ENCODE data around the gene C16orf86.

C16orf86 gene

DNA sequence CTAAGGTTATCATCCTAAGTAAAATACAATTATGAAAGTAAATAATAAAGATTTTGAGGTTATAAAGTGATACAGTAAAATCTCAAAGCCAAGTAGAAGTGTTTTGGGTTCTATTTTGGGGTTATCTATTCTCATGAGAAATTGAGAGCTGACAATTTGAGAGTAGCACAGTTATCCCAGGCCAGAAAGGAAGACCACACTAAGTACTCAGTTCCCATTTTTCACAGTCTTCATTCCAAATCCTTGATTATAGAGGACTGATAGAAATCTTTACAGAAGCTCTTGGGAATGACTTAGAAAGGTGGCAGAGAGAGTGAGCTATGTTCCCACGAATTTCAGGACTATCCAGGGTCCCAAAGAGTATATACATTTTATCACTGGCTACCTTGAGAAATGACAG, 47.9 kb downstream of the C16orf86 start:
- Histone ChIP-seq H3K9me2 (replicated peaks; ENCODE audit: insufficient read depth, low read length) (no peaks in the 10 kb centered on the region), H3K27me3 (ENCODE audit: low read length) (no peaks in the 10 kb centered on the region), H3K36me3 (ENCODE audit: low read length) (no peaks in the 10 kb centered on the region), H4K20me1 (ENCODE audit: low read depth, low read length) (no peaks in the 10 kb centered on the region; the same call in 1 of the 2 replicates), H2AFZ (ENCODE audit: low read depth, low read length, severe bottlenecking) (no peak overlapping the region), H3K9me3 (ENCODE audit: insufficient read depth, low read length) (no peaks in the 10 kb centered on the region), H3K79me2 (ENCODE audit: insufficient read depth, low read length) (peaks cover 87% of the 10 kb centered on the region), H3K4me2 (ENCODE audit: low read depth, low read length, poor library complexity, severe bottlenecking) (no peak overlapping the region), H3K27ac (ENCODE audit: low read depth, low read length) (no peak overlapping the region), H3K4me3 (ENCODE audit: insufficient read depth, low read length, poor library complexity, severe bottlenecking) (no peak overlapping the region), H3K9ac (ENCODE audit: low read length) (no peak overlapping the region), H3F3A (ENCODE audit: insufficient read depth) (no peaks in the 10 kb centered on the region)
- TF ChIP-seq CTCF (IDR thresholded peaks at IDR 0.05; ENCODE audit: insufficient read depth, low read length, poor library complexity, severe bottlenecking) = no peak
- no peak for TF ChIP-seq EZH2phosphoT487 (conservative IDR thresholded peaks at IDR 0.05; ENCODE audit: low read length)

DNA sequence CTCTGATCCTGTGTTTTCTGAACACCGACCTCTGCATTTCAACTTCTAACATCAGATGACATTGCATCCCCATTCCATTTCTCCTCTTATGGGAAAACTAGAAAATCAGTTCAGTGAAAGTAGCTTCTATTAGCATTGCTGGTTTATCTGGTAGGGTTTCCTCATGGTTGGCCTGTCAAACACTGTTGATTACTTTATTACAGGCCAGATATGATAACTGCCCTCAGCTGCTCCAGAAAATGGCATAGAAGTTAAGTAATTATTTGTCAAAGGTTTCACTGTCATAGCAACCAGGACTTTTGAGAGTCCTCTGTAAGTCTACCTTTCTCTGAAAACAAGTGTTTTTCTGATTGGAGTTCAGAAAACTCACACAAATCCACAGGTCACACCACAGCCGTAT, 49.5 kb downstream of the C16orf86 start:
- H3K27ac ChIP-seq (ENCODE audit: low read depth, low read length) = no peak overlapping the region
- no peak overlapping the region for H2AFZ ChIP-seq (ENCODE audit: low read depth, low read length, severe bottlenecking)
- no peaks in the 10 kb centered on the region for H3K36me3 ChIP-seq (ENCODE audit: low read length)
- no peaks in the 10 kb centered on the region for H3K27me3 ChIP-seq (ENCODE audit: low read length)
- no peaks in the 10 kb centered on the region; the same call in 1 of the 2 replicates for H4K20me1 ChIP-seq (ENCODE audit: low read depth, low read length)
- no peak for TF ChIP-seq CTCF (IDR thresholded peaks at IDR 0.05; ENCODE audit: insufficient read depth, low read length, poor library complexity, severe bottlenecking)
- no peak for TF ChIP-seq EZH2phosphoT487 (conservative IDR thresholded peaks at IDR 0.05; ENCODE audit: low read length)
- no peaks in the 10 kb centered on the region for H3K9me3 ChIP-seq (ENCODE audit: insufficient read depth, low read length)
- no peak overlapping the region for H3K4me2 ChIP-seq (ENCODE audit: low read depth, low read length, poor library complexity, severe bottlenecking)
- no peak overlapping the region for H3K4me3 ChIP-seq (ENCODE audit: insufficient read depth, low read length, poor library complexity, severe bottlenecking)
- H3K9ac ChIP-seq (ENCODE audit: low read length) = no peak overlapping the region
- H3F3A ChIP-seq (ENCODE audit: insufficient read depth) = no peaks in the 10 kb centered on the region
- peaks cover 72% of the 10 kb centered on the region for H3K79me2 ChIP-seq (ENCODE audit: insufficient read depth, low read length)
- no peaks in the 10 kb centered on the region for H3K9me2 ChIP-seq (replicated peaks; ENCODE audit: insufficient read depth, low read length)
